ENCODE measurements around the gene PROCR. TPM values are rescaled to one million over a fixed set of nuclear protein-coding genes. Genes with fewer than 3 reads are reported as not detected.

PROCR gene
- total RNA-seq, 4 donors from 2014 or later: 18.3 to 74.7 (median 38.1) TPM

- peaks cover 20 to 91% (median 81%) of the 10 kb centered on the region in 4 donors for H3K36me3 ChIP-seq
Measured at GRCh38 chr20:35131934-35132333, 39.9 kb upstream of the PROCR start.

GRCh38 chr20:35133031-35133430, 38.8 kb upstream of the PROCR start:
- no peak overlapping the region for H3K4me3 ChIP-seq
- no peak for TF ChIP-seq EP300 (IDR thresholded peaks at IDR 0.05)

More at GRCh38 chr20:35131934-35132333, 39.9 kb upstream of the PROCR start:
- H3K4me1 ChIP-seq: peaks cover 13 to 23% (median 18%) of the 10 kb centered on the region in 4 donors
- TF ChIP-seq, protein P1, sequence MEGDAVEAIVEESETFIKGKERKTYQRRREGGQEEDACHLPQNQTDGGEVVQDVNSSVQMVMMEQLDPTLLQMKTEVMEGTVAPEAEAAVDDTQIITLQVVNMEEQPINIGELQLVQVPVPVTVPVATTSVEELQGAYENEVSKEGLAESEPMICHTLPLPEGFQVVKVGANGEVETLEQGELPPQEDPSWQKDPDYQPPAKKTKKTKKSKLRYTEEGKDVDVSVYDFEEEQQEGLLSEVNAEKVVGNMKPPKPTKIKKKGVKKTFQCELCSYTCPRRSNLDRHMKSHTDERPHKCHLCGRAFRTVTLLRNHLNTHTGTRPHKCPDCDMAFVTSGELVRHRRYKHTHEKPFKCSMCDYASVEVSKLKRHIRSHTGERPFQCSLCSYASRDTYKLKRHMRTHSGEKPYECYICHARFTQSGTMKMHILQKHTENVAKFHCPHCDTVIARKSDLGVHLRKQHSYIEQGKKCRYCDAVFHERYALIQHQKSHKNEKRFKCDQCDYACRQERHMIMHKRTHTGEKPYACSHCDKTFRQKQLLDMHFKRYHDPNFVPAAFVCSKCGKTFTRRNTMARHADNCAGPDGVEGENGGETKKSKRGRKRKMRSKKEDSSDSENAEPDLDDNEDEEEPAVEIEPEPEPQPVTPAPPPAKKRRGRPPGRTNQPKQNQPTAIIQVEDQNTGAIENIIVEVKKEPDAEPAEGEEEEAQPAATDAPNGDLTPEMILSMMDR (IDR thresholded peaks at IDR 0.05): no peak
- TF ChIP-seq POLR2A (IDR thresholded peaks at IDR 0.05; ENCODE audit: low read depth) (no peak), EP300 (IDR thresholded peaks at IDR 0.05) (no peak), POLR2AphosphoS5 (IDR thresholded peaks at IDR 0.05) (no peak)
- intact Hi-C loops (cut with DNase I): no loop called here
- no peak for DNase-seq (ENCODE audit: extremely low spot score)
- no peaks in the 10 kb centered on the region for H3K9me3 ChIP-seq
- H3K27me3 ChIP-seq: no peaks in the 10 kb centered on the region
- WGBS: 84% methylated on average over 4 of the region's 4 CpGs
- no peak overlapping the region for H3K4me3 ChIP-seq
- no peak overlapping the region for H3K27ac ChIP-seq (replicated peaks in 1 of 4)

DNA sequence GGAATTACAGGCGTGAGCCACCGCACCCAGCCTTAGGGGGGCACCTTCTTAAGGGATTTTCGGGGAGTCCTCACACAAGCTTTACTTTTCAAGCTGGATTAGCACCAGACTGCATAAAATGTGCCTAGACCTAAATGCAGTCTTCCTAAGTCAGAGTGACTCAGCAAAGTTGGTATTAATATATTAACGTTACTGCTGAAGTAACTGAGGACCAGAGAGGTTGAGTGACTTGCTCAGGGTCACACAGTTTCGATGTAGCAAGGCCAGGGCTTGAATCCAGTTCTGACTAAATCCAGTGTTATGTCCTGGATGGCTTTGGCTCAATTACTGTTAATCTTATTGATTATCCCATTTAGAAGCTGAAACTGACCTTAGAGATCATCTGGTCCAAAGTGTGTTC, 38.1 kb upstream of the PROCR start:
- H3K27me3 ChIP-seq: no peaks in the 10 kb centered on the region
- no peaks in the 10 kb centered on the region for H3K9me3 ChIP-seq
- WGBS: 94% methylated on average over 5 of the region's 5 CpGs
- H3K36me3 ChIP-seq: peaks cover 24 to 94% (median 82%) of the 10 kb centered on the region in 4 donors
- intact Hi-C loops (cut with DNase I): no loop called here
- peaks cover 13 to 23% (median 18%) of the 10 kb centered on the region in 4 donors for H3K4me1 ChIP-seq
- H3K27ac ChIP-seq (replicated peaks in 1 of 4): peak overlapping the region in 1 of 4 donors; percentile 45
- no peak overlapping the region for H3K4me3 ChIP-seq
- TF ChIP-seq EP300 (IDR thresholded peaks at IDR 0.05): no peak
- no peak for TF ChIP-seq POLR2AphosphoS5 (IDR thresholded peaks at IDR 0.05)
- TF ChIP-seq POLR2A (IDR thresholded peaks at IDR 0.05; ENCODE audit: low read depth): no peak
- TF ChIP-seq, protein P1 (IDR thresholded peaks at IDR 0.05): no peak
- no peak for DNase-seq (ENCODE audit: extremely low spot score)

More at GRCh38 chr20:35133031-35133430, 38.8 kb upstream of the PROCR start:
- 100% methylated on average over 4 of the region's 5 CpGs for WGBS
- H3K4me1 ChIP-seq: peaks cover 13 to 23% (median 18%) of the 10 kb centered on the region in 4 donors
- H3K27me3 ChIP-seq: no peaks in the 10 kb centered on the region
- H3K27ac ChIP-seq (replicated peaks in 1 of 4): no peak overlapping the region
- no peaks in the 10 kb centered on the region for H3K9me3 ChIP-seq
- H3K36me3 ChIP-seq: peaks cover 24 to 91% (median 81%) of the 10 kb centered on the region in 4 donors
- intact Hi-C loops (cut with DNase I): no loop called here
- DNase-seq (ENCODE audit: extremely low spot score): no peak

GRCh38 chr20:35134472-35134871, 37.4 kb upstream of the PROCR start:
- WGBS: 76% methylated on average over 9 of the region's 9 CpGs
- intact Hi-C loops (cut with DNase I): no loop called here
- DNase-seq (ENCODE audit: extremely low spot score): no peak
- H3K9me3 ChIP-seq: no peaks in the 10 kb centered on the region
- no peaks in the 10 kb centered on the region for H3K27me3 ChIP-seq
- H3K4me3 ChIP-seq: no peak overlapping the region
- peak overlapping the region; percentile 40 to 58 (median 50) for H3K27ac ChIP-seq (replicated peaks in 1 of 4)
- H3K4me1 ChIP-seq: peaks cover 13 to 23% (median 18%) of the 10 kb centered on the region in 4 donors
- H3K36me3 ChIP-seq: peaks cover 24 to 92% (median 84%) of the 10 kb centered on the region in 4 donors
- TF ChIP-seq, protein P1 (IDR thresholded peaks at IDR 0.05): no peak
- no peak for TF ChIP-seq POLR2A (IDR thresholded peaks at IDR 0.05; ENCODE audit: low read depth)
- TF ChIP-seq POLR2AphosphoS5 (IDR thresholded peaks at IDR 0.05): no peak
- no peak for TF ChIP-seq EP300 (IDR thresholded peaks at IDR 0.05)

GRCh38 chr20:35134880-35135279, 37.0 kb upstream of the PROCR start:
- Histone ChIP-seq H3K36me3 (peaks cover 24 to 92% (median 82%) of the 10 kb centered on the region in 4 donors), H3K4me3 (no peak overlapping the region), H3K9me3 (no peaks in the 10 kb centered on the region), H3K27ac (replicated peaks in 1 of 4) (peak overlapping the region; percentile 40 to 58 (median 50)), H3K27me3 (no peaks in the 10 kb centered on the region), H3K4me1 (peaks cover 13 to 23% (median 18%) of the 10 kb centered on the region in 4 donors)
- TF ChIP-seq POLR2A (IDR thresholded peaks at IDR 0.05; ENCODE audit: low read depth) (no peak), POLR2AphosphoS5 (IDR thresholded peaks at IDR 0.05) (no peak), EP300 (IDR thresholded peaks at IDR 0.05) (no peak)
- TF ChIP-seq, protein P1 (IDR thresholded peaks at IDR 0.05): no peak
- no peak for DNase-seq (ENCODE audit: extremely low spot score)
- WGBS: 78% methylated on average over 6 of the region's 6 CpGs
- intact Hi-C loops (cut with DNase I): no loop called here

Measured in esophagus muscularis mucosa (tissue), 4 donors.